HG03342 (cell line): ENCODE data around the gene KIF4A.
"Not testable (repeated sequence)": the region's sequence is repeated elsewhere in the genome, so short reads cannot be mapped to it uniquely, and the experiment has no call there.

ENCODE experiments used
- ATAC-seq: cut with Tn5 transposase; IDR thresholded peaks from one replicate; pipeline ENCODE4 v1.9.1; 2021; ENCODE audit warnings: mild to moderate bottlenecking, moderate library complexity; ENCODE audit not compliant: unreplicated experiment

The KIF4A gene

DNA sequence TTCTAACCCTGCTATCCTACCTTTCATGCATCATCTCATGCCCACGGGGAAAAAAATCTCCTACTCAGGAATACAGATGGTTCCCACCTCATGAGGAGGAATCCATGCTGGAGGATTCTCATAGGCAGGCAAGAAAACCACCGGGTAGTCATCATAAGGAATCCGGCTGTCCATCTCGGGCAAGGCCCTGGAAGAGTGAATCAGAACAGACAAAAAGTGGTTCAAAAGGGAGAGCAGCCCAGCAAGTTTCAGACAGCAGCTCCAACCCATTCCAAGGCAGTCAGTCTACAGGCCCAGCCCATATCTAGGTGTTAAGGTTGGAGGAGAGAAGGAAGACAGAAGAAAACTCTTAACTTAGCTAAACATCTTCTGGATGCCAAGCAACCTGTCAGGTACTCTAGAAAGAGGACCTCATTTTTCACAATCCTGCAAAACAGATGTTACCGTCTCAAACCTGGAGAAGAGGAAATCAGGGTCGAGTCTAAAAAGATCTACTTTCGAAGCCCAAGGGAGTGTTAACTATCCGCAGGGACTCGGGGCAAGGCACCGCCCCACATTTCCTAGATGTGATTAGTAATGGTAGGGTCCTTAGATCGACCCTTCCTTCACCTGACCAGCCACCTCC lies 624 bp upstream of the KIF4A start:
- ATAC-seq = no peak

DNA sequence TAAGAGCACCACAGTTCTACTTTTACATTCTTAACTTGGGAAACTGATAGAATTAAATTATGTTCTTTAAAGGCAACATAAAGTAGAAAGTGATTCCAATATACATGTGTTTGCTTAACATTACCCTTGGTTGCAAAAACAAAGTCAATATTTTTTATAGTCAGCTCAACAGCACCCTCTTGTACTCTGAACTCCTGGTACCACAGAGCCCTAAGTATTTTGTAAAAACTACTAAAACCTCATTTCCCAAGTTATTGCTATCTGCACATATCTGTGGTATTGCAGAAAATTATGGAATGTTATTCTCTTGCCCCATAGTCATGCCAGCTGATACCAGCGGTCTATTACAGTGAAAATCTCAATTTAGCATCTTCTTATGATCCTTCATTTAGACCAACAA lies 2.9 kb downstream of the KIF4A start:
- ATAC-seq = no peak

DNA sequence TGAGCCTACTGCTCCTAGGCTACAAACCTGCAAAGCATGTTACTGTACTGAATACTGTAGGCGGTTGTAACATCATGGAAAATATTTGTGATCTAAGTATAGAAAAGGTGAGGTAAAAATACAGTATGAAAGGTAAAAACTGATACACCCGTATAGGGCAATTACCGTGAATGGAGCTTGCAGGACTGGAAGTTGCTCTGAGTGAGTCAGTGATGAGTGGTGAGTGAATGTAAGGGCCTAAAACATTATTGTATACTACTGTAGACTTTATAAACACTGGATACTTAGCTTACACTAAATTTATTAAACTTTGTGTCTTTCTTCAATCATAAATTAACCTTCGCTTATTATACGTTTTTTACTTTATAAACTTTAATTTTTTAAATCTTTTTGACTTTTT lies 3.7 kb downstream of the KIF4A start:
- ATAC-seq = no peak

DNA sequence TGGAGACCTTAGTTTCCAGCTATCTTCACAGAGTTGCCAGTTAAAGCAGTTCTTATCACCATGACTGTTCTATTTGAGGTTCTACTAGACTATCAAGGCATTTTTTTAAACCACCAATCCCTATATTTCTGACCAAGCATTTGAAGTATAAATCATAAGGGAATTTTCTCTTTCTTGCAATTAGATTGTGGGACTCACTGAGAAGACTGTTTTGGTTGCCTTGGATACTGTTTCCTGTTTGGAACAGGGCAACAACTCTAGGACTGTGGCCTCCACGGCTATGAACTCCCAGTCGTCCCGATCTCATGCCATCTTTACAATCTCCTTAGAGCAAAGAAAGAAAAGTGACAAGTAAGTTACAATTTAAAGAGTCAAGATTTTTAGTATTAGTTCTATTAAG lies 11.8 kb downstream of the KIF4A start:
- ATAC-seq = no peak

DNA sequence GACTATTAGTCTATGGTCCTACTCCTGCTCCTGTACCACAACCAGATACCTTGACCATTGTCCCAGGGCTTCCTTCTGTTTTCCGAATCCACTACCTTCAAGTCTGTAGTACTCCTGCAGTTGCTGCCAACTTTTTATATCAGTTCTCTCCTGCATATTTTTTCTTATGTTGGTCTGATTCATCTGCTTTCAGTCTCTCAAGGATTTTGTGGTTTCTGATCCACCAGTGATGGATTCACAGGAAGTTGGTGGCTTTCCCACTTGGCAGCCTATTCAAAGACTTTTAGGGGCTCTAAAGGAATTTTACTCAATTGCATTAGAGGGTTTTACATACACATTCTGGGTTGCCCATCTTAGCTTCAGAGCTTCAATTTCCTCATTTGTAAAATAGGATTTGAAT lies 23.6 kb downstream of the KIF4A start:
- no peak for ATAC-seq

DNA sequence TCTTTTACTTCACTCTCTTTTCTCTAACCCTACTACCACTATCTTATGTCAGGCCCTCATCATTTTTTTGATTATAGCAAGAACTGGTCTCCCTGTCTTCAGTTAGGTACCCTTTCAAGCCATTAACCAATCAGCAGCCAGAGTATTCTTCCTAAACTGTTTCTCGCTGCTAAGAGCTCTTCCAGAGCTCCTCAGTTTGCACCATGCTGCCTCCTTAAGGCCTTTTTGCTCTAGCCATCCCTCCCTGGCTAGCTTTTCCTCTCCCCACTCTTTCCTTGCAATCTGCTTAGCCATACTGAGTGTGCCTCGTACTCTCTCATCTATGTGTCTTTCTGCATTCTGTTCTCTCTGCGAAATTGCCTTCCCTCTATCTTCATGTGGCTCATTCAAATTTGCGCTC lies 32.9 kb downstream of the KIF4A start:
- ATAC-seq = no peak

DNA sequence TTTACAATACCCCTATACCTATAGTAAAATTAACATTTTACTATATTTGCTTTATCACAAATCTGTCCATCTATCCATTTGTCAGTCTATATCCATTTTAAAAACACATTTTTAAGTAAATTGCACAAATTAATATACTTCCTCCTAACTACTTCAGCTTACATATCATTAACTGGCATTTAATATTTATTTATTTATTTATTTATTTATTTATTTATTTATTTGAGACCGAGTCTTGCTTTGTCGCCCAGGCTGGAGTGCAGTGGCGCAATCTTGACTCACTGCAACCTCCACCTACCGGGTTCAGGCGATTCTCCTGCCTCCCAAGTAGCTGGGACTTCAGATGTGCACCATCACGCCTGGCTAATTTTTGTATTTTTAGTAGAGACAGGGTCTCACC lies 33.7 kb downstream of the KIF4A start:
- not testable (repeated sequence) for ATAC-seq

DNA sequence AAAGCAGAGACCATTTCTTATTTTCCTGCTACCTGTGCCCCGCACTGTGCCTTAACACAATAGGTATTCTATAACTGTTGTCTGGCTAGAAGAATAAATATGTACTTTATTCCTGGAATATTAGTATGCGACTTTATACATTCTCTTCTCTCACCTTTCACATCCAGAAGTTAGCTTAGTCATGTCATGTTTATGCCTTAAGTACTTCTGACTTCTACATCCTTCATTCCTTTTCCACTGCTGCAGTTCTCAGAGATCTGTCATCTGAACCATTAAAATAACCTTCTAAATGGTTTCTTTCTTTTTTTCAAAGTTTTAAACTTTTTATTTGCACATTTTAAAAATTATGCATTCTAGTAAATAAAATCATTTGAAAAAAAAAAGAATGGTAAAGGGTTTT lies 34.4 kb downstream of the KIF4A start:
- no peak for ATAC-seq

DNA sequence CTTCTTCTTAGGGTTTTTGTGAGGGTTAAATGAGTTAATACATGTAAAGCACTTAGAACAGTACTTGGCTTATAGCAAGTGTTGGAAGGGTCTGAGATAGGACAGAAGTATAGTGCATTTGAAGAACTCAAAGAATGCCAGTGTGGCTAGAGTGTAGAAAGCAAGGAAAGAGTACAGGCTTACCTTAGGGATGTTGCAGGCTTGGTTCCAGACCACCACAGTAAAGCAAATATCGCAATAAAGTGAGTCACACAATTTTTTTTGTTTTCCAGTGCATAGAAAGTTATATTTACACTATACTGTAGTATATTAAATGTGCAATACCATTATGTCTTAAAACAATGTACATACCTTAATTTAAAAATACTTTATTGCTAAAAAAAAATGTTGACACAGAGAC lies 41.3 kb downstream of the KIF4A start:
- ATAC-seq = no peak

DNA sequence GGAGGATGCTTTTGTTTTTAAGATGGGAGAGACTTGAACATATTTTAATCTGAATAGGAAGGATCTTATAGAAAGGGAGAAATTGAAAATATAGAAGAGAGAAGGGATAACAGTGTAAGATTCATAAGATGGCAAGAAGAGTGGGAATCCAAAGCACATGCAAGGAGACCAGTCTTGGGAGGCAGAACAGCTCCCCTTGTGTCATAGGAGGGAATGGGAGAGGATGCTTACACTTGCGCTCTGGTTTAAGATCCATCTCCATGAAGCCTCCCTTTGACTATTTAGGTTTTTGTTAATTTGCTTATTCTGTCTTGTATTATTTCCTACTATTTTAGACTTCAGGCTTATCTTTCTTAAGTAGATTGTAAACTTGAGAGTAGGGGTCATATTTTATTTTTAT lies 42.7 kb downstream of the KIF4A start:
- ATAC-seq = no peak

DNA sequence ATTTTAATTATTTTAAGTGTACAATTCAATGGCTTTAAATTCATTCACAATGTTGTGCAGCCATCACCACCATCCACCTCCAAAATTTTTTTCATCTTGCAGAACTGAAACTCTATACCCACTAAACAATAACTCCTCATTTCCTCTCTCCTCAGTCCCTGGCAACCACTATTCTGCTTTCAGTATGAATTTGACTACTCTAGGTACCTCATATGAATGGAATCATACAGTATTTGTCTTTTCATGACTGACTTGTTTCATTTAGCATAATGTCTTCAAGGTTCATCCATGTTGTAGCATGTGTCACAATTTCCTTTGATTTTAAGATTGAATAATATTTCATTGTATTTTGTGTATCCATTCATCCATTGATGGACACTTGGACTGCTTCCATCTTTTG lies 46.9 kb downstream of the KIF4A start:
- peak; percentile 100 for ATAC-seq

DNA sequence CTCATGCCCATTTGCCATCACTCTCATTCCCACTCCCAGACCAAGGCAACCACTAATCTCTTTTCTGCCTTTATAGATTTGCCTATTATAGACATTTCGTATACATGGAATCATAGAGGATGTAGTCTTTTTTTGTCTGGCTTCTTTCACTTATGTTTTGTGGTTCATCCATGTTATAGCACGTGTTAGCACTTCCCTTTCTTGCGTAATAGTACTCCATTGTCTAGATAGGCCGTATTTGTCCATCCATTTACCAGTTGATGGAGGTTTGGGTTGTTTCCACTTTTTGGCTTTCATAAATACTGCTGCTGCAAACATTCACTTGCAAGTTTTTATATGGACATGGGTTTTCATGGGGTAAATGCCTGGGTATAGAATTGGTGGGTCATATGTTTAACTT lies 48.4 kb downstream of the KIF4A start:
- no peak for ATAC-seq

DNA sequence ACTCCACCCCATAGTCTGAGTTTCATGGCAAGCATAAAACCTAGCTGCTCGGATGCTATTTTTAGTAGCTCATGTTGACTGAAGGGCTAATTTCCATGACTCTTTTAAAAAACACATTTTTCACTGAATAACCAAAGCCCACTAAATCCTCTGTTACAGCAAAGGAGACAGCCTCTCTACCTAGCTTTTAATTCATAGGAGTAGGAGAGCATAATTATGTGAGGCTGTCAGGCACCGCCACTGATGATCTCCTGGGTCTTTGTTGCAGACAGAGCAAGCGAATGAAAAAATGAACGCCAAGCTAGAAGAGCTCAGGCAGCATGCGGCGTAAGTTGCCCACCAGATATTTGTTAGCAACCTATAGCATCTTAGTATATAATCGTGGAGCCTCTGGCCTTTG lies 53.5 kb downstream of the KIF4A start:
- ATAC-seq = no peak

DNA sequence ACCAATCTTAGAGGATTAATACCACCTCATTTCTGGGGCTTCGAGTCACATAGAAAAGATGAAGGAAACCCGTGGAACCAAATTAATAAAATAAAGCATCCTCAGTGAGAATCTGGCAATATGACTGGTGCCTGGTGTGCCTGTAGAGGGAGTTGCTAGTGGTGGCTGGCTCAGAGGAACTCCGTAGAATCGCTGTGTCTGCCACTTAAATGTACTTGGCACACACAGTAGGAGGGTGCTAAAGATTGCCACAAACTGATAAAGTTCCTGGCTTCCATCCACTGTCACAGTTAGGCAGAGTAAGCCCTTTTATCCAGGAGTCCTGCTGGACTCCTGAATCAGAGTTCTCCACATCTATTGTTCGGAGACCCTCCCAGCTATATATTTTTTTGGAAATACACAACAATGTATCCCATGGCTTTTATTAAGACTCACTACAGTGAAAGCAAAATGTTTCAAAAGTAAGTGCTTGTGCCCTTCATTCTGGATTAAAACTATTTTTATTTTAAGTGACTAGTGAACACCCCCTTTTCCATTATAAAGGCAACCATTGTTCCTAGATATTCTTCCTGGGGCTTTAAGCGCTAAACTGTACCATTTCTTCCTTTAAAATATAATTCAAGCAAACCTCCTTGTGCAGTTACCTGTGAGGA lies 56.6 kb downstream of the KIF4A start:
- no peak for ATAC-seq

DNA sequence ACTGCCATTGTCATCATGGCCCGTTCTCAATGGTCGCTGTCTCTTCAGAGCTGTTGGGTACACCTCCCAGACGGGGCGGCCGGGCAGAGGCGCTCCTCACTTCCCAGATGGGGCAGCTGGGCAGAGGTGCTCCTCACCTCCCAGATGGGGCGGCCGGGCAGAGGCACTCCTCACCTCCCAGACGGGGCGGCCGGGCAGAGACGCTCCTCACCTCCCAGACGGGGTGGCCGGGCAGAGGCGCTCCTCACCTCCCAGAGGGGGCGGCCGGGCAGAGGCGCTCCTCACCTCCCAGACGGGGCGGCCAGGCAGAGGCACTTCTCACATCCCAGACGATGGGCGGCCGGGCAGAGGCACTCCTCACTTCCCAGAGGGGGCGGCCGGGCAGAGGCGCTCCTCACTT lies 58.9 kb downstream of the KIF4A start:
- ATAC-seq = not testable (repeated sequence)

DNA sequence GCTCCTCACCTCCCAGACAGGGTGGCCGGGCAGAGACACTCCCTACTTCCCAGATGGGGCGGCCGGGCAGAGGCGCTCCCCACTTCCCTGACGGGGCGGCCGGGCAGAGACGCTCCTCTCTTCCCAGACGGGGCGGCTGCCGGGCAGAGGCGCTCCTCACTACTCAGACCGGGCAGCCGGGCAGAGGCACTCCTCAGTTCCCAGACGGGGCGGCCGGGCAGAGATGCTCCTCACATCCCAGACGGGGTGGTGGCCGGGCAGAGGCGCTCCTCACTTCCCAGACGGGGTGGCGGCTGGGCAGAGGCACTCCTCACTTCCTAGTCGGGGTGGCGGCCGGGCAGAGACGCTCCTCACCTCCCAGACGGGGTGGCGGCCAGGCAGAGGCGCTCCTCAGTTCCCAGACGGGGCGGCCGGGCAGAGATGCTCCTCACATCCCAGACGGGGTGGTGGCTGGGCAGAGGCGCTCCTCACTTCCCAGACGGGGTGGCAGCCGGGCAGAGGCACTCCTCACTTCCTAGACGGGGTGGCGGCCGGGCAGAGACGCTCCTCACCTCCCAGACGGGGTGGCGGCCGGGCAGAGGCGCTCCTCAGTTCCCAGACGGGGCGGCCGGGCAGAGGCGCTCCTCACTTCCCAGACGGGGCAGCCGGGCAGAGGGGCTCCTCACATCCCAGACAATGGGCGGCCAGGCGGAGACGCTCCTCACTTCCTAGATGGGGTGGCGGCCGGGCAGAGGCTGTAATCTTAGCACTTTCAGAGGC lies 59.6 kb downstream of the KIF4A start:
- not testable (repeated sequence) for ATAC-seq

DNA sequence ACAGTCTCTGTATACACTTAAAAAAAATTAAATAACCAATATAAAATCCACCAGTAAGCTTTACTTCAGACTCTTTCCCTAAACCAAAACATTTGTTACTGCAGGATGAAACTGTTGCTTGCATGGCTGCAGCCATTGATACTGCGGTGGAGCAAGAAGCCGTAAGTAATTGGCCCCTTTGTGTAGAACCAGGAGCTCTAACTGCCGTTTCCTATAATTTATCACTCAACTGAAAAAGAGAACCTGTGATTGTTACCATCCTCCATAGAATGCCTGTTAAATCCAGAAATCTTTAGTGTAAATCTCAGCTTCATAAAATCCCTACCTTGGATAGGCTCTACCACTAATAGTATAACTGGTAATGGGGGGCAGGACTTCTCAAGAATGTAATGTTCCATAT lies 62.6 kb downstream of the KIF4A start:
- ATAC-seq = no peak

DNA sequence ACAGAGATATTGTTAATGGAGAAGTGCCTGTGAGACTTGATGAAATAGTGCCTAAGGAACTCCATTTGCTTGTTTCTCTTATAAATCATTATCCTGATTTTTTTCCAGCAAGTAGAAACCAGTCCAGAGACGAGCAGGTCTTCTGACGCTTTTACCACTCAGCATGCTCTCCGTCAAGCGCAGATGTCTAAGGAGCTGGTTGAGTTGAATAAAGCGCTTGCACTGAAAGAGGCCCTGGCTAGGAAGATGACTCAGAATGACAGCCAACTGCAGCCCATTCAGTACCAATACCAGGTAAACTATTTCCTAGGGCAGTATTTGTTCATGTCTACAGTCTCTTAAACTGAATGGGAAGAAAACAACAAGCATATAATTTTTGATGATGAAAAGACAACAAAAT lies 63.6 kb downstream of the KIF4A start:
- ATAC-seq = no peak

DNA sequence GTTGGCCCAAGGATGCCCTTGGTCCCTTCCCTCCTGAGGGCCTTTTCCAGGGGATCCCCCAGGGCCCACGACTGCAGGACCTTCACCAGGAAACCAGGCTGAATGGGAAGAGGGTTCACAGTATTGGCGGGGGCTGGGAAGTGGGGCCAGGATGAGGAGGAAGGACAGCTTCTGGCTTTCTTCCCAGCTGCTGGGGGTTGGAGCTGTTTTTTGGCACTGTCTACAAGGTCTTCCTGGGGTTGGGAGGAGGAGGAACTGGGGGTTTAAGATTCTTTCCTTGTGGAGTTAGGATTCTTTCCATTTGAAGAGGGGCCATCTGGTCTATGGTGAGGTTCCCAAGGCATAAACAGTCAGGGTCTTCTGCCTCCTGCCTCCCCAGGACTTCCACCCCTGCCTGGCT lies 64.8 kb downstream of the KIF4A start:
- no peak for ATAC-seq

DNA sequence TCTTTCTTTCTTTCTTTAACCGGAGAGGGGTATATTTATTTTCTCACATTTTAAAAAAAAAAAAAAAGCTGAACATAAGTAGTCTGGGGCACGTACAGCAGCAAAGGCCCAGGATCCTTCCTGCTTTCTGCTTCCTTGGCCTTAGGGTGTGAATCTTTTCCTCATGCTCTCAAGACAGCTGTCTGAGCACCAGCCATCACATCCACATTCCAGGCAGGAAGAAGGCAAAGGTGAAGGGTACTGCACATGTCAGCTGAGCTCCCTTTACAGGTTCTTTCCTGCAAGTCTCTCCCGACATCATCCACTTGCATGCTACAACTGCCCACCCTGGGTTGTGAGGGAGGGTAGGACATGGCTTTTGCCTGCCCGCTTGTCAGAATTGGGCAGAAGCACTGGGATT lies 69.6 kb downstream of the KIF4A start:
- ATAC-seq = no peak

DNA sequence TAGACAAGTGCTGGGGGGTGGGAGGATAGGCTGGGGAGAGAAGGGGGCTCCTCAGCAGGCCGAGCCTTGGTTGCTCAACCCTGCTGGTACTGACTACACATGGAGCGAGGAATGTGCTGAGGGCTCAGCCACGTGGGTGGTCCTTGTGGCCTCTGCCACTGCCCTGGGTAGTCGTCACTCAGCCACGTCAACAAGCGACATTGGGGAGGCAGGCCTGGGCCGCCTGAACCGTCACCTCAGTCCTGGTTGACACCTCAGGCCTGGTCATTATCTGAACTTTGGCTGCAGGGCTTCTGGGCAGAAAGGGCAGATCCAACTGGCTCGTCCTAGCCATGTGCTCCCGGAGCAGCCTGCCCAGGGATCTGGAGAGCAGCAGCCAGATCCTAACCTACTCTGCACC lies 70.5 kb downstream of the KIF4A start:
- no peak for ATAC-seq

DNA sequence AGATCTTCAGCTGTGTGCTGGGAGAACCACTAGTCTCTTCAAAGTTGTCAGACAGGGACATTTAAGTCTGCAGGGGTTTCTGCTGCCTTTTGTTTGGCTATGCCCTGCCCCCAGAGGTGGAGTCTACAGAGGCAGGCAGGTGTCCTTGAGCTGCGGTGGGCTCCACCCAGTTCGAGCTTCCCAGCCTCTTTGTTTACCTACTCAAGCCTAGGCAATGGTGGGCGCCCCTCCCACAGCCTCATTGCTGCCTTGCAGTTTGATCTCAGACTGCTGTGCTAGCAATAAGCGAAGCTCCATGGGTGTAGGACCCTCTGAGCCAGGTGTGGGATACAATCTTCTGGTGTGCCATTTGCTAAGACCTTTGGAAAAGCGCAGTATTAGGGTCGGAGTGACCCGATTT lies 78.8 kb downstream of the KIF4A start:
- not testable (repeated sequence) for ATAC-seq
